Measurements from ENCODE around the gene CDH23. TPM values are rescaled to one million over a fixed set of nuclear protein-coding genes. Genes with fewer than 3 reads are reported as not detected.

CDH23 gene
- total RNA-seq, 2 donors from 2014 or later = 8.1 to 9.0 TPM

- peaks cover 31% of the 10 kb centered on the region for H3K4me1 Mint-ChIP-seq
- H3K36me3 Mint-ChIP-seq (ENCODE audit: low read depth) = no peaks in the 10 kb centered on the region
- no peak for DNase-seq
Measured at GRCh38 chr10:71778071-71778825, 381.5 kb downstream of the CDH23 start.

GRCh38 chr10:71779641-71780040, 382.9 kb downstream of the CDH23 start:
- Mint-ChIP-seq H3K4me1 (peaks cover 22% of the 10 kb centered on the region), H3K36me3 (ENCODE audit: low read depth) (no peaks in the 10 kb centered on the region), H3K27me3 (no peaks in the 10 kb centered on the region), H3K4me3 (no peak overlapping the region), H3K27ac (no peak overlapping the region)
- DNase-seq = no peak
- no peak for ATAC-seq
- H3K9me3 ChIP-seq (ENCODE audit: control insufficient read depth, low read length, poor library complexity, severe bottlenecking) = no peaks in the 10 kb centered on the region

More at GRCh38 chr10:71778071-71778825, 381.5 kb downstream of the CDH23 start:
- no peak for ATAC-seq
- Mint-ChIP-seq H3K27ac (no peak overlapping the region), H3K27me3 (no peaks in the 10 kb centered on the region), H3K4me3 (no peak overlapping the region)
- H3K9me3 ChIP-seq (ENCODE audit: control insufficient read depth, low read length, poor library complexity, severe bottlenecking) = no peaks in the 10 kb centered on the region

GRCh38 chr10:71780156-71780555, 383.4 kb downstream of the CDH23 start:
- no peaks in the 10 kb centered on the region for H3K27me3 Mint-ChIP-seq
- H3K4me1 Mint-ChIP-seq = peaks cover 21% of the 10 kb centered on the region
- no peak overlapping the region for H3K4me3 Mint-ChIP-seq
- no peaks in the 10 kb centered on the region for H3K9me3 ChIP-seq (ENCODE audit: control insufficient read depth, low read length, poor library complexity, severe bottlenecking)
- no peak for ATAC-seq
- no peak overlapping the region for H3K27ac Mint-ChIP-seq
- no peaks in the 10 kb centered on the region for H3K36me3 Mint-ChIP-seq (ENCODE audit: low read depth)
- DNase-seq = no peak

GRCh38 chr10:71780719-71781118, 384.0 kb downstream of the CDH23 start:
- Mint-ChIP-seq H3K4me1 (peaks cover 17% of the 10 kb centered on the region), H3K27ac (no peak overlapping the region), H3K27me3 (no peaks in the 10 kb centered on the region), H3K36me3 (ENCODE audit: low read depth) (no peaks in the 10 kb centered on the region), H3K4me3 (peak overlapping the region; percentile 4)
- no peak for ATAC-seq
- H3K9me3 ChIP-seq (ENCODE audit: control insufficient read depth, low read length, poor library complexity, severe bottlenecking) = no peaks in the 10 kb centered on the region
- DNase-seq = no peak

GRCh38 chr10:71782221-71782916, 385.6 kb downstream of the CDH23 start:
- Mint-ChIP-seq H3K4me1 (peaks cover 9% of the 10 kb centered on the region), H3K27ac (no peak overlapping the region)
- ATAC-seq = no peak

GRCh38 chr10:71782917-71783490, 386.3 kb downstream of the CDH23 start:
- Mint-ChIP-seq H3K36me3 (ENCODE audit: low read depth) (no peaks in the 10 kb centered on the region), H3K27ac (no peak overlapping the region), H3K27me3 (no peaks in the 10 kb centered on the region), H3K4me3 (no peak overlapping the region), H3K4me1 (peaks cover 9% of the 10 kb centered on the region)
- ATAC-seq (no peak), DNase-seq (no peak)
- no peaks in the 10 kb centered on the region for H3K9me3 ChIP-seq (ENCODE audit: control insufficient read depth, low read length, poor library complexity, severe bottlenecking)

More at GRCh38 chr10:71782221-71782916, 385.6 kb downstream of the CDH23 start:
- Mint-ChIP-seq H3K4me3 (no peak overlapping the region), H3K36me3 (ENCODE audit: low read depth) (no peaks in the 10 kb centered on the region), H3K27me3 (no peaks in the 10 kb centered on the region)
- H3K9me3 ChIP-seq (ENCODE audit: control insufficient read depth, low read length, poor library complexity, severe bottlenecking) = no peaks in the 10 kb centered on the region
- no peak for DNase-seq

- no peaks in the 10 kb centered on the region for H3K9me3 ChIP-seq (ENCODE audit: control insufficient read depth, low read length, poor library complexity, severe bottlenecking)
- DNase-seq = no peak
- no peak for ATAC-seq
- Mint-ChIP-seq H3K4me3 (no peak overlapping the region), H3K36me3 (ENCODE audit: low read depth) (no peaks in the 10 kb centered on the region), H3K27ac (no peak overlapping the region), H3K4me1 (peaks cover 9% of the 10 kb centered on the region), H3K27me3 (no peaks in the 10 kb centered on the region)
Measured at GRCh38 chr10:71783917-71784678, 387.4 kb downstream of the CDH23 start.

GRCh38 chr10:71784679-71785272, 388.1 kb downstream of the CDH23 start:
- Mint-ChIP-seq H3K4me1 (peaks cover 11% of the 10 kb centered on the region), H3K36me3 (ENCODE audit: low read depth) (peaks cover 3% of the 10 kb centered on the region), H3K4me3 (no peak overlapping the region), H3K27me3 (no peaks in the 10 kb centered on the region), H3K27ac (no peak overlapping the region)
- H3K9me3 ChIP-seq (ENCODE audit: control insufficient read depth, low read length, poor library complexity, severe bottlenecking) = no peaks in the 10 kb centered on the region
- DNase-seq (no peak), ATAC-seq (no peak)

GRCh38 chr10:71788954-71789353, 392.2 kb downstream of the CDH23 start:
- H3K4me1 Mint-ChIP-seq = peaks cover 4% of the 10 kb centered on the region
- H3K27me3 Mint-ChIP-seq = no peaks in the 10 kb centered on the region
- H3K27ac Mint-ChIP-seq = no peak overlapping the region
- no peaks in the 10 kb centered on the region for H3K9me3 ChIP-seq (ENCODE audit: control insufficient read depth, low read length, poor library complexity, severe bottlenecking)
- peaks cover 6% of the 10 kb centered on the region for H3K36me3 Mint-ChIP-seq (ENCODE audit: low read depth)
- no peak for DNase-seq
- no peak overlapping the region for H3K4me3 Mint-ChIP-seq
- no peak for ATAC-seq

- DNase-seq (no peak), ATAC-seq (no peak)
- H3K4me3 Mint-ChIP-seq = no peak overlapping the region
- H3K27ac Mint-ChIP-seq = no peak overlapping the region
- peaks cover 6% of the 10 kb centered on the region for H3K36me3 Mint-ChIP-seq (ENCODE audit: low read depth)
- no peaks in the 10 kb centered on the region for H3K9me3 ChIP-seq (ENCODE audit: control insufficient read depth, low read length, poor library complexity, severe bottlenecking)
- H3K27me3 Mint-ChIP-seq = no peaks in the 10 kb centered on the region
- H3K4me1 Mint-ChIP-seq = peaks cover 4% of the 10 kb centered on the region
Measured at GRCh38 chr10:71789871-71790270, 393.2 kb downstream of the CDH23 start.

GRCh38 chr10:71790749-71791440, 394.2 kb downstream of the CDH23 start:
- peaks cover 4% of the 10 kb centered on the region for H3K4me1 Mint-ChIP-seq
- H3K4me3 Mint-ChIP-seq = no peak overlapping the region
- DNase-seq (no peak), ATAC-seq (no peak)
- H3K27me3 Mint-ChIP-seq = no peaks in the 10 kb centered on the region
- no peak overlapping the region for H3K27ac Mint-ChIP-seq
- H3K36me3 Mint-ChIP-seq (ENCODE audit: low read depth) = peaks cover 6% of the 10 kb centered on the region
- no peaks in the 10 kb centered on the region for H3K9me3 ChIP-seq (ENCODE audit: control insufficient read depth, low read length, poor library complexity, severe bottlenecking)

- H3K4me1 Mint-ChIP-seq = peaks cover 10% of the 10 kb centered on the region
- no peak for DNase-seq
- ATAC-seq = no peak
- H3K36me3 Mint-ChIP-seq (ENCODE audit: low read depth) = peaks cover 3% of the 10 kb centered on the region
- H3K27me3 Mint-ChIP-seq = no peaks in the 10 kb centered on the region
- H3K4me3 Mint-ChIP-seq = no peak overlapping the region
- no peaks in the 10 kb centered on the region for H3K9me3 ChIP-seq (ENCODE audit: control insufficient read depth, low read length, poor library complexity, severe bottlenecking)
- H3K27ac Mint-ChIP-seq = no peak overlapping the region
Measured at GRCh38 chr10:71795248-71795647, 398.5 kb downstream of the CDH23 start.

Data from T-helper 17 cell (primary cell).